GM19452 (cell line): Measurements from ENCODE around the gene CERS1.

Source experiments
- ATAC-seq: cut with Tn5 transposase; IDR thresholded peaks from one replicate; pipeline ENCODE4 v1.9.1; 2021; ENCODE audit not compliant: unreplicated experiment

The CERS1 gene

DNA sequence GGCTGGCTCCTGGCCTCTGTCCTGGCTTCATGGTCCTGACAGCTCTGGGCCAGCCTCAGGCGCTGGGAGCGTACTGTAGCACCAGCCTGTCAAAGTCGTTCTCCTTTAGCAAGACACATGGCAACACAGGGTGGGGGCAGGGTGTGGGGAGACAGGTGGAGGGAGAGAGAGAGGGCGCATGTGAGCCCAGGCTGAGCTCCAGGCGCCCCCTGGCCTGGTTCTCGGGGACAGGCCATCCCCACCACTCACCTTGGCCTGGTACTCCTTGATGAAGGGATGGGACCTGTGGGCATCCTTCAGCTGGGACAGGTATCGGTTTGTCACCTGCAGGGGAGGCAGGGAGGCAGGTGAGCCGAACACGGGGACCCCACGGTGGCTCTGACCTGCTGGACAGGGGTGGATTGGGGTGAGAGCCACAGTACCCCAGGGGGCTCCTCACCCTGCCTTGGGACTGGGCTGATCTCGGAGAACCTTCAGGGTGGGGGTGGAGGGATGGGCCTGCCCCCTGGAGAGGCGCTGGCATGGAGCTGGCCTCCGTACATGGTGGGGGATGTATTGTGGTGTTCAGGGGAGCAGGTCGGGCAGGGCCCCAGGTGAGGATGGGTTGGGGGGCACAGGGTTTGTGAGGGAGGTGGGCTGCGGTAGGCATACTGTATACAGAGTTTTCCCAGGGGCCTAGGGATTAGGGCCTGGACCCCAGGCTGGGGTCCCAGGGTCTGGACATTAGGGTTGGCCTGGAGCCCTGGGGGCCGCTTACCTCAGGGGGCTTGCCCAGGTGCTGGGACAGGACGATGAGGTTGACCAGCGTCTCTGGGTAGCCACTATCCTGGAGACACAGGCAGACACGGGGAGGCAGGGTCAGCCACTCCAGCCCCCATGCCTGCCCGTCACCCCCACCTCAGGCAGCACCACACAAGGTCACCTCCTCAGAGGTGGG lies 3.9 kb upstream of the CERS1 start:
- no peak for ATAC-seq

DNA sequence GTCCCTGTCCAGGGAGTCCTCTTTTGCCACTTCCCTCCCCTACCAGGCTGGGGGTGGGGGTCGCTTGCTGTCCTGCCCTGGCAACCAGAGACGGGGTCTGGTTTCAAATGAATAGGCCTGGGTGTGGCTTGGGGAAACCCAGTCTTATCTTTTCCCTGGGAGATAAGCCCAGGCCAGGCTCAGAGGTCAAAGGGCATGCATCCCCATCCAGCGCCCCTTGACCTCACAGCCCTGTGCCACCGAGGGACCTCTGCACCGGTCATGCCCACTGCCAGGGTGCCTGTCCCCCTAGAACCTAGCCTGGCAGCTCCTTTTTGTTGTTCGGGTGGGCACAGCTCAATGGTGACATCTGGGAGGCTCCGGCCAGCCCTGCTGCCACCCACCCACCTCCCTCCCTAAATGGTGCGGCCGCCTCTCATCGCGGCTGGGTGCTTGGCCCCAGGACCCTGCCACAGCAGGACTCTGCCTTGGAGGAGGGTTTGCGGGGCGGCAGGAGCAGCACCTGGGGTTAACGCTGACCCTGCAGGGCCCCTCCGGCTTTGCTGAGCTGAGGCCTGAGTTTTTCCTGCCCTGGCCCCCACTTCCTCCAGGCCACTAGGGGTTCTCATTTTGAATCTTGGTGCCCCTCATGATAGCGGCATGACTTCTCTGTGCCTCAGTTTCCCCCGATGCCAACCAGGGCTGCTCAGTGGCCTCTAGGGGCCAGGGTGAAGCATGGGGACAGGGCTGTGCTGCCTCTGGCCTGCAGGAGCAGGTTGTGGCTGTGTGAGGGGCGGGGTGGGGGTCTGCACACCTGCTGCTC lies 2.9 kb upstream of the CERS1 start:
- no peak for ATAC-seq

DNA sequence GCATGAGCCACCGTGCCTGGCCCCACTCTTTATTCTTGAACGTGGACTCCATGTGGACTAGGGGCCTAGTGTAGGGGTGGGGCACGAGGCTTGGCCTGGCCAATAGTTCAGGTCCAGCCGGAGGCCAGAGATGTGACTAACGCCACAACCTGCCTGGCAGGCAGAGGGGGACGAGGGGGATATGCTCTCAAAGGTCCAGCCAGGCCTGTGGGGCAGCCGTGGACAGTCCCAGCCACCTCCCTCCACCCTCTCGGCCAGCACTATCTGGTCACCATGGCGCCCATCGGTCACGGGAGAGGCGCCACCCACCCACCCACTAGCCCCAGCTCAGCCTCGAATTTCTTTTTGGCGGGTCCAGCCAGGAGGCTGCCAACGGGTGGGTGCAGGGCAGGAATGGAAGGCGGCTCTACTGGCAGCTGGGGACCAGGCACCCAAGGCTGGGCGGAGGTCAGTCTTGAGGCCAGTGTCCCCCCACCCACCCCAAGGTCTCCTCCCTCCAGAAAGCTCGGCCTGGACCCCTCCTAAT lies 2.2 kb upstream of the CERS1 start:
- no peak for ATAC-seq

DNA sequence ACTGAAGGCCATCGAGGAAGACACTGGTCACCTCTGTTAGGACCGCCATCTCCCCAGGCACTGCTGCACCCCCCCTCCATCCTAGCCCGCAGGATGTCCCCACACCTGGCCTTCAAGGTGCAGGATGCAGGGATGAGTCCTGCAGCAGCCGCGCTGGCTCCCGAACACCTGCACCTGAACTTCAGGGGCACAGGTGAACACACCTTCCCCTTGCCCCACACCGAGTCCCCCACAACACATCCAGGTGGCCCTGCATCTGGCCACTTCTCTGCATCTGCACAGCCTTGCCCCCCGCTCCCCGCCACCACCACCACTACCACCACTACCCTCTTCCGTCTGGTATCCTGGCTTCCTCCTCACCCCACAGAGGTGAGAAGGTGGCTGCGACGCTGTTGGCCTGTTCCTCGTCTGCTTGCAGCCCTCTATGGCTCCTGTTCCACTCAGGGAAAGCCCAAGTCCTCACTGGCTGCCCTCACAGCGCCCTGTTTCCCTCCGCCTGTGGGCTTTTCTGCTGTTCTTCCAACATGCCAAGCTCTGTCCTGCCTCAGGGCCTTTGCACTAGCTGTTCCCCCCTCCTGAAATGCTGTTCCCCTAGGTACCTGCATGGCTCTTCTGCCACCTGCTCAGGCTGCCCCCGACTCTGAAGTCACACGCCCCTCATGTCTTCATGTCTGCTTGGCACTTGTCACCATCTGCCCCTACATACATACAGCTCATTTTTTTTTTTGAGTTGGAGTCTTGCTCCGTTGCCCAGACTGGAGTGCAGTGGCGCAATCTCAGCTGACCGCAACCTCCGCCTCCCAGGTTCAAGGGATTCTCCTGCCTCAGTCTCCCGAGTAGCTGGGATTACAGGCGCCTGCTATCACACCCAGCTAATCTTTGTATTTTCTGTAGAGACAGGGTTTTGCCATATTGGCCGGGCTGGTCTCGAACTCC lies 1.4 kb upstream of the CERS1 start:
- no peak for ATAC-seq

DNA sequence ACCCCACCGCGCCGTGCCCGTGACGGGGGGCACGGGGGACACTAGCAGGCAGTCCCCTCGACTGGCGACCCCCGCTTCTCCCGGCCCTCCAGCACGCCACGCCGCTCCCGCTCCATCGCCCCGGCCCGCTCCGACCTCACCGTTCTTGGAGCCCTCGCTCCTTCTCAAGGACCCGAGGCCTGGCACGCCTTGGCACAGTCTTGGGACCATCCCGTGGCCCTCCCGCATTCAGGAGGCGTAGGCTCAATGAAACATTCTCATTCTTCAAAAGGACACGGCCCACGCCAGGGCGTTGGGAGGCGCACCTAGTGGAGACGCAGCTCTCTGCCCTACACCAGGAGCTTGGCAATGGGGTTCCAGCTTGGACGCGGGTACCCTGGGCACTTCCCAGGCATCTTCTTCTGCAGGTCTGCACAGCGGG lies 473 bp upstream of the CERS1 start:
- ATAC-seq: no peak

DNA sequence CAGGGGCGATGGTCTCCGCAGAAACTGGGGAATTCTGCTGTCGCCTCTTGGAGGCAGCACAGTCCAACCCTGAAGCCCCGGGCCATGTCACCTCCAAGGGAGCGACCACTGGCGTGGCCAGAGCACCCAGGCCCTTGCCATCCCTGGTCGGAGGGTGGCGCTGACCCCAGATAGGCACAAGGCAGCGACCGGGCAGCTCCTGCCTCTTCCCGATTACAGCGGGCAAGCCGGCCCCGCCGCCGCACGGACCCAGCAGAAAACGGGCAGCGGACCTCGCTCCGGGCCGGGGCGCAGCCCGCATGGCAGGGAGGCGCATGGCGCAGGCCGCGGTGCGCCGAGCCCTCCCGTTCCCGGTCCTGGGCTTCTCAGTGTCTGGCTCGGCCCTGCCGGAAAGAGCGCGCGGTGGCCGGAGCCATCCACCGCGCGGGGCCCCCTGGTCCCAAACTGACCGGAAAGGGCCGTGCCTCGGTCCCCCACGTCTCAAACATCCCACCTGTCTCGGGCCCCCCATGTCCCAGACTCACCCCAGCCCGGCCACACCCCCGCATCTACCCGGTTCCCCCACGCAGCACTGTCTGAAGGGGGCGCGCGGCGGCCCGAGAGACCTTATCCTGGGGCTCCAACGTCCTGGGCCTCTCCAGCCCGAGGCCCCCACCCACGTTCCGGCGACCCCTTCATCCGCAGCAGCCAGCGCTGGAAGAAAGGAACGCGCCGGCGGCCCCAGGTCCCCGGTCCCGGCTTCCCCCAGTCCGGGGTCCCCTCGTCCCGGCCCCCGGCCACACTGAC lies 727 bp downstream of the CERS1 start:
- ATAC-seq: no peak

DNA sequence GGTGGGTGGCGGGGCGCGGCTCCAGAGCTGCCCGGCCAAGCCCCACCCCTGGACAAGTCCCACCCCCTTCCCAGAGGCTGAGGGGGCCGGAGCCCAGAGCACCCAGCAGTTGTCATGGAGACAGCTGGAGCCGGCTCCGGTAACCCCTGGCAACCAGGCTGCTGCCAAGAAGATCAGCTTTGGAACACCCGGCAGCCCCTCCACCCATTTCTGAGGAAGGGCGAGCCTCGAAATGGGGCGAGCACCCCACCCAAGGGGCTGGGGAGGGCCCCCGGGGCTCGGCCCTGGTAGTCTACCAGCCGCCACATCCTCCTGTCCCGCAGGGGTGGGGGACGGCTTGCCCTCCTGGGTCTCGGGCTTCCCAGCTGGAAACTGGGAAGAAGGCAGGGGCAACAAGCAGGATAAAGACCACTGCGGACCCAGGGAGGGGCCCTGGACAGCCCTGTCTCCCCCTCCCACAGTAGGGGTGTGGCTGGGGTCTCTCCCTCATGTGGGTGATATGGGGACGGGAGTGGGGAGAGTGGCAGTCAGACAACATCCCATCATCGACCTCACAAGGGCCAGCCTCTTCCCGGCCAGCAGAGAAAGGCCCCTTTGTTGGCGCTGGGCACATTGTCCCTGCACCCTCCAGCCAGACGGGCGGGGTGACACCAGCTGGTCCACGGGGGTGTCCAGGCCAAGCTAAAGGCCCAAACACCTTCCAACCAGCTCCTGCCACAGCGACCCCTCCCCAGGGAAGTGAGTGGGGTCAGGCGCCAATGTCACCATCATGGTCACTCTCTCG lies 1.5 kb downstream of the CERS1 start:
- no peak for ATAC-seq

DNA sequence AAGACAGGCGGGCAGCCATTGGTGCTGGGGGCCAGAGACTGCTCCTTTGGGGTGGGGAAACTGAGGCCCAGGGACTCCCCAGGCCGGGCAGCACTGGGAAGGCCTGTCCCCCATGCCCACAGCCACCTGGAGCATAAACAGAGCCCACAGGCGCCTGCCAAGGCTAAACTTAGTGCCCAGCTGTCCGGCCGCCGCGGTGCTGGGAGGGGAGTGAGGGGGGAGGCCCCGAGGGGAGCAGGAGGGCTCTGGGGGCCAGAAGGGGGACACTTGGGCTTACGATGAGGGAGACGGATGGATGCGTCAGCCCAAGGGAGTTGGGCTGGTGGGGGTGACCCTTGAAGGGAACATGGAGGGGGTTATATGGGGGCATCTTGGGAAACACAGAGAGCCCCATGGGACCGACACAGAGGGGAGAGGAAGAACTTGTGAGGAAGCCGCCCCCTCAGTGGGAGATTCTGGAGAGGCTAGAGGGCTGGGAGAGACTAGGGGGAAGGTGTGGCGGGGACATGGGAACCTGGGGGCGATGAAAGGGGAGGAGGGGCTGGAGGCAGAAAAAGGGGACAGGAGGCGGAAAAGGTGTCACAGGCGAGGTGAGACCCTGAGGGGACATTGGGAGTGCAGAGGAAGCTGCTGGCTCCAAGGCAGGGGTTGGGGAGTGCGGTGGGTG lies 2.2 kb downstream of the CERS1 start:
- no peak for ATAC-seq

DNA sequence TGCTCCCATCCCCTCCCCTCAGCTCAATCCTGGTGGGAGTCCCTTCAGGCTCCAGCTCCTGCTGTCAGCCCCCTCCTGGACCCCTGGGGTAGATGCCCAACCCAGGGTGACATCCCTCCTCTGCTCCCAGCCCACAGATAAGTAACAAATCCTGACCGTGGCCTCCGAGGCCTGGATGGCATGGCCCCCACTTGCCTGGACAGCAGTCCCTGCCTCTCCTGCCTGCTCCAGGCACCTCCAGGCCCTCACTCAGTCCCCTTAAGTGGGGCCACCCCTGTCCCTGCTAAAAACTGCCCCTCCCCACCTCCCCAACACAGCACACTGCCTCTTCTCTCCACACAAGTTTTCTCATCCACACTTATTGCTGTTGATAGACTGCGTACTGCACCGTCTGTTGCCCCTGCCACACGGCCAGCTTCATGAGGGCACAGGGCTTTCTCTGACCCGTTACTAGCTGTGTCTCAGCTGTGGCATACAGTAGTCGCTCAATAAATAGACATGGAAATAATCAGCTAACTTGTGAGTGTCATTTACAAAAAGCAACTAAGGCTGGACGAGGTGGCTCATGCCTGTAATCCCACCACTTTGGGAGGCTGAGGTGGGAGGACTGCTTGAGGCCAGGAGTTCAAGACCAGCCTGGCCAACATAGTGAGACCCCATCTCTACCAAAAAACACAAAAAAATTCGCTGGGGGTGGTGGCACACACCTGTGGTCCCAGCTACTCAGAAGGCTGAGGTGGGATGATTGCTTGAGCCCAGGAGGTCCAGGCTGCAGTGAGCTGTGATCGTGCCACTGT lies 5.8 kb downstream of the CERS1 start:
- ATAC-seq: no peak

DNA sequence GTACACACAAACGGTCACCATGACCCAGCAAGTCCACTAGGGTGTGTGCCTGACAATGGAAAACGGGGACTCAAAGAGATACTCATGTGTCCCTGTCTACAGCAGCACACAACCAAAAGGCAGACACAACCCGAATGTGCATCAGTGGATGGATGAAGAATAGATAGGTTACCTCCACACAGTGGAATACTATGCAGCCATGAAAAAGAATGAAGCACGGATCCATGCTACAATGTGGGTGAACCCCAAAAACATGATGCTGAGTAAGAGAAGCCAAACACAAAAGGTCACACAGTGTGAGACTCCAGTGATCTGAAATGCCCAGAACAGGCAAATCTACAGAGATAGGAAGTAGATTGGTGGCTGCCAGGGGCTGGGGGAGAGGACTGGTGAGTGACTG lies 9.0 kb downstream of the CERS1 start:
- no peak for ATAC-seq

DNA sequence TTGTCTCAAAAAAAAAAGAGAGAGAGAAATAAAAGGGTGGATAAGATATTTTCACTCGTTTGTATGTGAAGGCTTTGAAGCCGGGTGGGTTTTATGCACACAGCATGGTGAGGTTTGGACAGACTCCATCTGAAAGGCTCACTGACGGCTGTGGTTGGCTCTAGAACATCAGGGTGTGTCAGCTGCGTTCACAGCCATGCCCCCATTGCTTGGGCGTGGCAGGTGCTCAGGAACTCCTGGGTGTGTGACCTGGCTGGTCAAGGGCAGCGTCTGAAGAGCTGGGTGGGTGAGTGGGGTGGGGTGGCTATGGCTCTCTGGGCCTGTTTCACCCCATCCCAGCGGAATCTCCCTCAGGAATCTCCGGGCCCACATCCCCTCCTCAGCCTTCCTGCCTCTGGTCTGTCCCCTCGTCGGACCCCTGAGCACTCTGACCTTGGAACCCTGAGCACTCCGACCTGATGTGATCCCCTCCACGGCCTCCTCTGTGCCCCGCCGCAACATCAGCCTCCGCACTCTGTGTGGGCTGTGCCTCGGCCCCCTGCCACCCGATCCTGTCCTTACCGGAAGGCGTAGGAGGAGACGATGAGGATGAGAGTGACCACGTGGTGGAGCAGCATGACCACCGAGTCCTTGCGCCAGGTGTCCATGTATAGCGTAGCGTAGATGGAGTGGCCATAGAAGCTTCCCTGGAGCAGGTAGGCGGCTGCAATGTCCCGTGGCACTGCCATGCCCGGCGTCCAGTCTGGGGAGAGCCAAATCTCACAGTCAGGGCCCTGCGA lies 12.2 kb downstream of the CERS1 start:
- ATAC-seq: no peak

DNA sequence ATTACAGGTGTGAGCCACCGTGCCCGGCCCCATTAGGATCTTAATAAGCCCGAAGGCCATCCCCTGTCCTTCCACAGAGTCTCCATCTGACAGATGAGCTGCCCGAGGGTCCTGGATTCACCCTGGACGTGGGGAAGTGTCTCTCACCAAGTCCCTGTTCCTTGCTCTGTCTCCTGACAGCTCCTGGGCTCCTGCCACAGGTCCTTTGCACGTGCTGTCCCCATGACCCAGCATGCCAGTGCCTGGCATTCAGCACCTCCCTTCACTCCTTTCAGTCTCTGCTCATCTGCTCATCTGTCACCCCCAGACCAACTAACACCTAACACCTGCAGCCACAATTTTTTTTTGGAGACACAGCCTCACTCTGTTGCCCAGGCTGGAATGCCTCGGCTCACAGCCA lies 14.5 kb downstream of the CERS1 start:
- no peak for ATAC-seq

DNA sequence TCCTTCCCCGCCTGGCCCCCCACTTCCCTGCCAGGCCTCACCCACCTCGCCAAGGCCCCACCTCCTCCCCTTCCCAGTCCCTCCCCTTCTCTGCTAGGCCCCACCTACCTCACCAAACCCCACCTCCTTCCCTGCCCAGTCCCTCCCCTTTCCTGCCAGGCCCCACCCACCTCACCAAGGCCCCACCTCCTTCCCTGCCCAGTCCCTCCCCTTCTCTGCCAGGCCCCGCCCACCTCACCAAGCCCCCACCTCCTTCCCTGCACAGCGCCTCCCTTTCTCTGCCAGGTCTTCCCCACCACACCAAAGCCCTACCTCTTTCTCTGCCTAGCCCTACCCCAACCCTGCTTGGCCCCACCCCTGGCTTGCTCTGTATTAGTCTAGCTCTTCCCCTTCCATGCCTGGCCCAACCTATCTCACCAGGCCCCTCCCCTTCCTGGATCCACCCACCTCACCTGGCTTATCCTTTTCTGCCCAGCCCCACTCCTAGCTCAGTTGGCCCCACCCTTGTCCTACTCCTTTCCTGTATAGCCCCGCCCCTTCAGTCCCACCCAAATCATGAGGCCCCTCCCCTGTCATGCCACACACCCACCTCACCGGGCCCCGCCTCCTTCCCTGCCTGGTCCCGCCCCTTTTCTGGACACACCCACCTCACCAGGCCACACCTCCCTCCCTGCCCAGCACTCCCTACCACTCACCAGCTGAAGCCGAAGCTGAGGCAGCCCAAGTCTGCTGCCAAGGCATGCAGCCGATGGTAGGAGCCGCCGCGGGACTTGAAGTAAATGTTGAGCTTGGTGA lies 16.2 kb downstream of the CERS1 start:
- no peak for ATAC-seq

DNA sequence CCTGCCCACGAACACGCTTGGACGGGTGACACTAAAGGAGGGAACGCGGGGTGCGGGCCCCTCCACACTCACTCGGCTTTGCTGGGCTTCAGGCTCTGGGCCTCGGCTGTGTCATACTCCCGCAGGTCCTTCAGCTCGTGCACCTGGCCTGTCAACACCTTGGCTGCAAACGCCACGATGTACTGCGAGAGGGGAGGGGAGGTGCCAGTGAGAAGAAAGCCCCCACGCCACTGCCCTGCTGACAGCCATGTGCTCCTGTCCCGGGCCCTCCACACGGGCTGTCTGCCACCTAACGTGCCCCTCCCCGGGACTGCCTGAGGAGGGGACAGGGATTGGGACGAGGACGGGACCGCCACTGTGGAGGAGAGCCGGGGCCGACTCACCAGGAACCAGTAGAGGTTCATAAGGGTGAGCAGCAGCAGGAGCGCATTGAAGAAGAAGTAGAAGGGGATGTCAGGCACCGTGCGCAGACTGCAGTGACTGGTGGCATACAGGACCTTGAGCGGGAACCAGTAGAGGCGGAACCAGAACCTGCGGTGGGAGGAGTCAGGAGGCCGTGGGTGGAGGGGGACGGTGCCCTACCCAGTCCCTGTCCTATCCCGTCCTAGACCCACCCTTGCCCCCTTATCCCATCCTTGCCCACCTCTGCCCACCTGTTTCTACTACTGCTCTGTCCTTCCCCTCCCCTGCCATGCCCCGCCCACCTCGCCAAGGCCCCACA lies 16.9 kb downstream of the CERS1 start:
- ATAC-seq: no peak

DNA sequence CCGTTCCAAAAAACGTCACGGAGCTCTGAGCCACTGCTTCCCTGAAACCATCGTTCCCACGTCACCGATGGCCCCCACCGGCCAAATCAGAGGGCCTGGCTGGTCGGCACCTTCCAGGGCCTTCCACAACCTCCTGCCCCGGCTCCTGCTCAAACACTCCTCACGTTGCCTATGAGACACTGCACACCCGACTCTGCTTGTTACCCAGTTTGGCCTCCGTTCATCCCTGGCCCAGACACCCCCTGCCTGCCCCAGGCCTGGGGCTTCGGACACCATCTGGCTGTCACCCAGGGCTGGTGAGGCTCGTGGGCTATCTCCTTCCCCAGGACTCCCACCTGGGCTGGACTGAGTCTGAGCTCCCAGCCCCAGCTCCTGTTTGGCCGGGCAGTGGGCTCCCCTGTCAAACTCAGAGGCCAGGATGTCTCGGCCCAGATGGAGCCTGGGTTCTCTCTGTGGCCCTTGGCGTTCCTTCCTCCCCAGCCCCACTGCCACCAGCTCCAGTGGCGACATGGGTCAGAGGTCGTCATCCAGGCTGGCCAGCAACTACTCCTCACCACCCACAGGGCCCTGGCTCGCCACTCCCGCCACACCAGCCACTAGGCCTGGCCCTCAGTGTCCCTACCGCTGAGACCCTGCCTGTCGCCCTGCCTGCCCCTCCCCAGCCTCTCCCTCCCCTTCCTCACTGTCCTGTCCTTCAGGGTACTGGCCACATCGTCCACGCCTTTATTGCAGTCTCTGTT lies 17.7 kb downstream of the CERS1 start:
- ATAC-seq: no peak
